ENCODE results near the gene HLA-DPA1.

DNA sequence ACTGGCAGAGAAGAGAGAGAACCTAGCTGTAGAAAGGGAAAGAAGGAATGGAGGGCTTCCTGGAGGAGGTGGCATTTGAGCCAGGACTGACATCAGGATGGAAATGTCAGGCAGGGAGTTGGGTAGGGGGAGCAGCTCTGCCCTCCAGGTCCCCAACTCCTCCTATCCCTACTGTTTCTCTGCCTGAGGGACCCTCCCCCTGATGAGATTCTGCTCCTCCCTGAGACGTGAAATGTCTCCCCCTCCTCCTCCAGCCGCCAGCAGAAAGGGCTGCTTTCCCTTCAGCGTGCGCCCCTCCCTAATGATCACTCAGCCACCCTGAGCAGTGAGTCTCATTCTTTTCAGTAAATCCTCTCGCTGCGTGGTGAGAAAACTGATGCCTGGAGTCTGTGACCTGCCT, 43.0 kb upstream of the HLA-DPA1 start:
- TF ChIP-seq, protein P1, sequence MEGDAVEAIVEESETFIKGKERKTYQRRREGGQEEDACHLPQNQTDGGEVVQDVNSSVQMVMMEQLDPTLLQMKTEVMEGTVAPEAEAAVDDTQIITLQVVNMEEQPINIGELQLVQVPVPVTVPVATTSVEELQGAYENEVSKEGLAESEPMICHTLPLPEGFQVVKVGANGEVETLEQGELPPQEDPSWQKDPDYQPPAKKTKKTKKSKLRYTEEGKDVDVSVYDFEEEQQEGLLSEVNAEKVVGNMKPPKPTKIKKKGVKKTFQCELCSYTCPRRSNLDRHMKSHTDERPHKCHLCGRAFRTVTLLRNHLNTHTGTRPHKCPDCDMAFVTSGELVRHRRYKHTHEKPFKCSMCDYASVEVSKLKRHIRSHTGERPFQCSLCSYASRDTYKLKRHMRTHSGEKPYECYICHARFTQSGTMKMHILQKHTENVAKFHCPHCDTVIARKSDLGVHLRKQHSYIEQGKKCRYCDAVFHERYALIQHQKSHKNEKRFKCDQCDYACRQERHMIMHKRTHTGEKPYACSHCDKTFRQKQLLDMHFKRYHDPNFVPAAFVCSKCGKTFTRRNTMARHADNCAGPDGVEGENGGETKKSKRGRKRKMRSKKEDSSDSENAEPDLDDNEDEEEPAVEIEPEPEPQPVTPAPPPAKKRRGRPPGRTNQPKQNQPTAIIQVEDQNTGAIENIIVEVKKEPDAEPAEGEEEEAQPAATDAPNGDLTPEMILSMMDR (IDR thresholded peaks at IDR 0.05), result no peak
- TF ChIP-seq POLR2A (IDR thresholded peaks at IDR 0.05), result no peak
